ENCODE results near the gene PTPRG.

DNA sequence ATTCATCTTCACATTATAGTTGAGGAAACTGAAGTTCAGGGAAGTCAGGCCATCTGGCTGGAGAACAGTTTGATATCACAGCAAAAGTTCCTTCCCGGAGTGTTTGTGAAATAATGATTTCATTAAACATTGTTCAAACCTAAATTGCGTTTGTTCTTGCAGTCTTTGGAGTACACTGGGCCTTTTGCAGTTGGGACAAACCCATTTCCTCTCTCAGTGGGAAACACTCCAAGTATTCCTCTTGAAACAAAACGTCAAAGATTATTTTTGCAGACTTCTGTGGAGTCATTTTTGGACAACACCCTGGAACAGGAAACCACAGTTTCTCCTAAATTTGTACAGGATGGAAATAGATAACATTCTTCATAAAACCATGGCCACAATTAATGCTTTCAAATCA, 287.5 kb downstream of the PTPRG start:
- peak; percentile 37 to 62 for TF ChIP-seq RAD21 (IDR thresholded peaks at IDR 0.05)
- TF ChIP-seq, protein P1, sequence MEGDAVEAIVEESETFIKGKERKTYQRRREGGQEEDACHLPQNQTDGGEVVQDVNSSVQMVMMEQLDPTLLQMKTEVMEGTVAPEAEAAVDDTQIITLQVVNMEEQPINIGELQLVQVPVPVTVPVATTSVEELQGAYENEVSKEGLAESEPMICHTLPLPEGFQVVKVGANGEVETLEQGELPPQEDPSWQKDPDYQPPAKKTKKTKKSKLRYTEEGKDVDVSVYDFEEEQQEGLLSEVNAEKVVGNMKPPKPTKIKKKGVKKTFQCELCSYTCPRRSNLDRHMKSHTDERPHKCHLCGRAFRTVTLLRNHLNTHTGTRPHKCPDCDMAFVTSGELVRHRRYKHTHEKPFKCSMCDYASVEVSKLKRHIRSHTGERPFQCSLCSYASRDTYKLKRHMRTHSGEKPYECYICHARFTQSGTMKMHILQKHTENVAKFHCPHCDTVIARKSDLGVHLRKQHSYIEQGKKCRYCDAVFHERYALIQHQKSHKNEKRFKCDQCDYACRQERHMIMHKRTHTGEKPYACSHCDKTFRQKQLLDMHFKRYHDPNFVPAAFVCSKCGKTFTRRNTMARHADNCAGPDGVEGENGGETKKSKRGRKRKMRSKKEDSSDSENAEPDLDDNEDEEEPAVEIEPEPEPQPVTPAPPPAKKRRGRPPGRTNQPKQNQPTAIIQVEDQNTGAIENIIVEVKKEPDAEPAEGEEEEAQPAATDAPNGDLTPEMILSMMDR (IDR thresholded peaks at IDR 0.05; ENCODE audit: low read depth, low read length, missing input control): no peak
- TF ChIP-seq, protein P2, sequence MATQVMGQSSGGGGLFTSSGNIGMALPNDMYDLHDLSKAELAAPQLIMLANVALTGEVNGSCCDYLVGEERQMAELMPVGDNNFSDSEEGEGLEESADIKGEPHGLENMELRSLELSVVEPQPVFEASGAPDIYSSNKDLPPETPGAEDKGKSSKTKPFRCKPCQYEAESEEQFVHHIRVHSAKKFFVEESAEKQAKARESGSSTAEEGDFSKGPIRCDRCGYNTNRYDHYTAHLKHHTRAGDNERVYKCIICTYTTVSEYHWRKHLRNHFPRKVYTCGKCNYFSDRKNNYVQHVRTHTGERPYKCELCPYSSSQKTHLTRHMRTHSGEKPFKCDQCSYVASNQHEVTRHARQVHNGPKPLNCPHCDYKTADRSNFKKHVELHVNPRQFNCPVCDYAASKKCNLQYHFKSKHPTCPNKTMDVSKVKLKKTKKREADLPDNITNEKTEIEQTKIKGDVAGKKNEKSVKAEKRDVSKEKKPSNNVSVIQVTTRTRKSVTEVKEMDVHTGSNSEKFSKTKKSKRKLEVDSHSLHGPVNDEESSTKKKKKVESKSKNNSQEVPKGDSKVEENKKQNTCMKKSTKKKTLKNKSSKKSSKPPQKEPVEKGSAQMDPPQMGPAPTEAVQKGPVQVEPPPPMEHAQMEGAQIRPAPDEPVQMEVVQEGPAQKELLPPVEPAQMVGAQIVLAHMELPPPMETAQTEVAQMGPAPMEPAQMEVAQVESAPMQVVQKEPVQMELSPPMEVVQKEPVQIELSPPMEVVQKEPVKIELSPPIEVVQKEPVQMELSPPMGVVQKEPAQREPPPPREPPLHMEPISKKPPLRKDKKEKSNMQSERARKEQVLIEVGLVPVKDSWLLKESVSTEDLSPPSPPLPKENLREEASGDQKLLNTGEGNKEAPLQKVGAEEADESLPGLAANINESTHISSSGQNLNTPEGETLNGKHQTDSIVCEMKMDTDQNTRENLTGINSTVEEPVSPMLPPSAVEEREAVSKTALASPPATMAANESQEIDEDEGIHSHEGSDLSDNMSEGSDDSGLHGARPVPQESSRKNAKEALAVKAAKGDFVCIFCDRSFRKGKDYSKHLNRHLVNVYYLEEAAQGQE (IDR thresholded peaks at IDR 0.05): no peak

All from liver (tissue), 3 donors.